RPMI8226 (cell line): Measurements from ENCODE around the gene HAGH.

Experiments
- DNase-seq: peaks from one replicate; pipeline ENCODE4 v3.0.0-alpha.2; 2015

The HAGH gene

DNA sequence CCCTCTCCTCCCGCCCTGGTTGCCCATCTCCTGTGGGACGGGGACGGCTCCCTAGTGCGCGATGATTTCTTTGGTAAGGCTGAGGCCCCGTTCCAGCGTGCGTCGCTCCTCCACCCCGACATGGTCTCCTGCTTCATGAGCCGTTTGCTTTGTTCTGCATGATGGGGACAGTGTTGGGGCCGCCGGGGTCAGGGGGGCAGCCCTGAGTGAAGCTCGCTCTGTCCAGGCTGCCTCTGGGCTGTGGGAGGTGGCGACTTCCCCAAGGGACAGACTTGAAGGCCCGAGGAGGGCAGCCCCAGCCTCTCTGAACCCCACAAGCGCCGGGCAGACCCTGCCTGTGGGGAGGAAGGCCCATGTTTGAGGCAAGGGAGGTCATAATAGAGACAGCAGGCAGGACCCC lies 67.7 kb downstream of the HAGH start:
- no peak for DNase-seq

DNA sequence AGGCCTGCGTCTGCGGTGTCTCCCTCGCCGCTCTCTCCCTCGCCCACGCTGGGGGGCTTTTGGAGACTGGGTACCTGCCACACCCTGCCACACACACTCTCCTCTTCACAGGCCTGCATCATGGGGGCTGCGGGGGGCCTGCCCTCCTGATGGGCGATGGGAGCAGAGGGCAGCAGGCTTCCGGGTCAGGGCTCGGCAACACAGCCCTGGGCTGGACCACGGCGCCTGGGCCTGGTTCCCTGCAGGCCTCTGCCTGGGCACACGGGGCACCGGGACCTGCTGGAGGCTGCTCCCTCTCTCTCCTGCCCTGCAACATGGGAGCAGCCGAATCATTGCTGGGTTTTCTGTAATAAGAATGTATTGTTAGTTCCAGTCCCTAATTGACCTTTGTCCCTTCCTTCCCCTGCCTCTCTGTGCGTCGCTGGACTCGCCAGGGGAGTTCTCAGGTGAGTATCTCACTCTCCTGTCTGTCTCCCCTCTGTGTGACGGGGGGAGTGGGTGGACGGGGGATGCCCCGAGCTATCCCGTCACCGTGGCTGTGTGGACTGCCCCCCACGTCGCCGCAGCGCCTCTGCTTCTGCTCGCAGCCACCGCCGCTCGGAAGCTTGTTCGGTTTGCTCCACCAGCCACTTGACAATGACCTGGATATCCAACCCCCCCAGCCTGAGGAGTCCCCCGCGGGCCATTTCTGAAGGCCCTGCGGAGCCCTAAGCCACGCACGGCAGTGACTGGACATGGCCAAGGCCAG lies 68.7 kb downstream of the HAGH start:
- DNase-seq = no peak
